GM12891 (cell line): Measurements from ENCODE around the gene ATP13A3.

Source experiments
- PAX5 ChIP-seq: IDR thresholded peaks from 2 replicates; pipeline ENCODE4 v1.6.1; 2011; ENCODE audit warnings: low read length, moderate library complexity, mild to moderate bottlenecking; ENCODE audit not compliant: insufficient read depth, severe bottlenecking
- POLR2A ChIP-seq: IDR thresholded peaks from 2 replicates; pipeline ENCODE4 v1.6.1; 2011; ENCODE audit warnings: low read depth, low read length, control low read depth
- POLR2AphosphoS5 ChIP-seq: IDR thresholded peaks from 2 replicates; pipeline ENCODE4 v1.6.1; 2011; ENCODE audit warnings: low read depth, low read length, control low read depth
- POU2F2 ChIP-seq: IDR thresholded peaks from 2 replicates; pipeline ENCODE4 v1.6.1; 2011; ENCODE audit warnings: low read depth, mild to moderate bottlenecking, control low read depth, low read length, moderate library complexity
- SPI1 ChIP-seq: IDR thresholded peaks from 2 replicates; pipeline ENCODE4 v1.6.1; 2011; ENCODE audit warnings: low read depth, low read length, control low read depth
- TAF1 ChIP-seq: IDR thresholded peaks from 2 replicates; pipeline ENCODE4 v1.6.1; 2011; ENCODE audit warnings: low read depth, low read length, control low read depth

DNA sequence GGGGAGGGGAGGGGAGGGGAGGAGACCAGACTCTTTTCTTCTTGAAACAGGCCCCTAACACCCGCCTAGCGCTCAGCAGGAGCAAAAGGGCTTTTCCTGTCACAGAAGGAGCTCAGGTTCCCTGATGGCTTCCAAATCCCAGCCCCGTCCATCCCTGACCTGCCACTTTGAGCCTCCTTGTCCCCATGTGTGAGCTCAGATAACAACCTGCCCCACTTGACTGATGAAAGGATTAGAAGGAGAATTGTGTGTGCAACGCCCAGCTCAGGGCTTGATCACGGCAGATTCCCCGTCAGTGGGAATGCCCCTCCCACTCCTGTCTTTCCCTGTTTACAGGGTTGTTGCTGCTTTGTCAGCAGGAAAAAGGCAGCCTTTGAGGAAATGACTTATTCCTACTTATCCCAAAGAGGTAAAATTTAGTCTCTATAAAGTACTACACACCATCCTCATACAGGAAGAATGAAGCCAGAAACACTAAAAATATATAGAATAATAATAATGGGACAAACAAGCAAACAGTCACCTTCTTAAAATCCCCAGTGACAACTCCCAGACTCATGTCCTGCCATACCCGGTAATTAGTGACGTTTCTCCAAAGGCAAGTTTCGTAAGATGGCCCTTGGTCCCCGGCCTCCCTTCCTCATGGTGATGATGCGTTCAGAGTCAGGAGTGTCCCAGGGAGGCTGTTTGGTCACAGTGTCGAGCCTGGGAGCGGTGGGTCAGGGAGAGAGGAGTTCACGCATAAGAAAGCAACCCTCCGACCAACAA lies 111.1 kb downstream of the ATP13A3 start:
- TF ChIP-seq TAF1: no peak
- no peak for TF ChIP-seq POLR2A
- no peak for TF ChIP-seq POLR2AphosphoS5
- TF ChIP-seq PAX5: no peak
- TF ChIP-seq SPI1: no peak
- no peak for TF ChIP-seq POU2F2
